GM12878 (cell line): ENCODE data around the gene CHRNA5.

ENCODE experiments used
- EP300 ChIP-seq, 2 experiments: fragments of 150-350 bp in 1 of 2; IDR thresholded peaks; 2 replicates each; pipeline ENCODE4 v1.6.1; 2011 to 2012; ENCODE audit warnings: low read depth in 2 of 2, low read length in 2 of 2, borderline replicate concordance in 1 of 2, improper control_type of control experiment in 1 of 2, inconsistent platforms in 1 of 2; ENCODE audit not compliant: control insufficient read depth in 1 of 2
- POLR2A ChIP-seq: IDR thresholded peaks from 2 replicates; pipeline ENCODE4 v1.6.1; 2011; ENCODE audit warnings: low read depth, mild to moderate bottlenecking, low read length
- TF ChIP-seq, protein P1 (sequence below), 3 experiments: IDR thresholded peaks in 2 of 3; conservative IDR thresholded peaks in 1 of 3; 2 replicates each; pipeline ENCODE4 v1.5.1; 2011; ENCODE audit warnings: low read depth in 3 of 3, low read length in 3 of 3, mild to moderate bottlenecking in 3 of 3, control low read depth in 2 of 3, moderate library complexity in 2 of 3, inconsistent platforms in 1 of 3, mixed read lengths in 1 of 3; ENCODE audit not compliant: control insufficient read depth in 2 of 3, insufficient read depth in 1 of 3; ENCODE audit errors: extremely low read depth in 1 of 3
- TF ChIP-seq, protein P2 (sequence below): IDR thresholded peaks from 2 replicates; pipeline ENCODE4 v1.6.1; 2011; ENCODE audit warnings: low read depth, low read length, improper control_type of control experiment, borderline replicate concordance

DNA sequence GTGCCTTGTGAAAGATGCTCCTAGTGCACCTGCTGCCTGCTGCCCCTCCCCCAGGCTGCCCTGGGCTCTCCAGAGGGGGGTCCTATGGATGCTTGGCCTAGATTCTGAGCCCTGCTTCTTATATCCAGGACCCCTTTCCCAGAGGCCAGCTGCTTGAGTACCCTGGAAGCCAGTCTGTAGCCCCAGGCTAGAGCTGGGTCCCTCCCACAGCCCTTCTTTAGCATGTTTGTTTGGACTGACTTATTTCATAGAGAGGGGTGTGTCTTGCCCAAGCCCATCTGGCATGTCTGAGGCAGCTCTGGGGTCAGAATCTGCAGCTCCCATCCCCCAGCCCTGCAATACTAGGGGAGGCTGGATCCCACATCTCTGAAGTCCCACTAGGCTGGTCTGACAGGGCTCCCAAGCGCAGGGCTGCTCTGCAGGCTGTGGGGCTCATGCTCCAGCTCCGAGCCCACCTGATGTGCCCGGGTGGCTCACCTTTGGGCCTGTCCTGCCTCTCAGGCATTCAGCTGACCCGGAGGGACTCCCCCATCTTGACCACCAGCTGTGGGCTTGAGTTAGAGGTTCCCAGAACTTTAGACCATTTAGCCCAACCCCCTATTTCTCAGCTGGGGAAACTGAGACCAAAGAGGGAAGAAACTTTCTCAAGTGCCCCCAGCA lies 72.6 kb downstream of the CHRNA5 start:
- TF ChIP-seq, protein P1, sequence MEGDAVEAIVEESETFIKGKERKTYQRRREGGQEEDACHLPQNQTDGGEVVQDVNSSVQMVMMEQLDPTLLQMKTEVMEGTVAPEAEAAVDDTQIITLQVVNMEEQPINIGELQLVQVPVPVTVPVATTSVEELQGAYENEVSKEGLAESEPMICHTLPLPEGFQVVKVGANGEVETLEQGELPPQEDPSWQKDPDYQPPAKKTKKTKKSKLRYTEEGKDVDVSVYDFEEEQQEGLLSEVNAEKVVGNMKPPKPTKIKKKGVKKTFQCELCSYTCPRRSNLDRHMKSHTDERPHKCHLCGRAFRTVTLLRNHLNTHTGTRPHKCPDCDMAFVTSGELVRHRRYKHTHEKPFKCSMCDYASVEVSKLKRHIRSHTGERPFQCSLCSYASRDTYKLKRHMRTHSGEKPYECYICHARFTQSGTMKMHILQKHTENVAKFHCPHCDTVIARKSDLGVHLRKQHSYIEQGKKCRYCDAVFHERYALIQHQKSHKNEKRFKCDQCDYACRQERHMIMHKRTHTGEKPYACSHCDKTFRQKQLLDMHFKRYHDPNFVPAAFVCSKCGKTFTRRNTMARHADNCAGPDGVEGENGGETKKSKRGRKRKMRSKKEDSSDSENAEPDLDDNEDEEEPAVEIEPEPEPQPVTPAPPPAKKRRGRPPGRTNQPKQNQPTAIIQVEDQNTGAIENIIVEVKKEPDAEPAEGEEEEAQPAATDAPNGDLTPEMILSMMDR (IDR thresholded peaks at IDR 0.05 in 2 of 3, conservative IDR thresholded peaks at IDR 0.05 in 1 of 3; ENCODE audit: control insufficient read depth in 2 of 3, extremely low read depth in 1 of 3, insufficient read depth in 1 of 3, low read depth in 3 of 3, low read length in 3 of 3): no peak
- TF ChIP-seq POLR2A (no peak), EP300 (IDR thresholded peaks at IDR 0.05; ENCODE audit: borderline replicate concordance in 1 of 2, control insufficient read depth in 1 of 2, low read depth in 2 of 2, low read length in 2 of 2) (no peak)
- TF ChIP-seq, protein P2, sequence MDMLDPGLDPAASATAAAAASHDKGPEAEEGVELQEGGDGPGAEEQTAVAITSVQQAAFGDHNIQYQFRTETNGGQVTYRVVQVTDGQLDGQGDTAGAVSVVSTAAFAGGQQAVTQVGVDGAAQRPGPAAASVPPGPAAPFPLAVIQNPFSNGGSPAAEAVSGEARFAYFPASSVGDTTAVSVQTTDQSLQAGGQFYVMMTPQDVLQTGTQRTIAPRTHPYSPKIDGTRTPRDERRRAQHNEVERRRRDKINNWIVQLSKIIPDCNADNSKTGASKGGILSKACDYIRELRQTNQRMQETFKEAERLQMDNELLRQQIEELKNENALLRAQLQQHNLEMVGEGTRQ: no peak
